HepG2 (cell line): ENCODE results near the gene CBFA2T2. TPM values are rescaled to one million over a fixed set of nuclear protein-coding genes. Genes with fewer than 3 reads are reported as not detected.

Experiments used
- GATA4 ChIP-seq: sonication (generic); IDR thresholded peaks from 2 replicates; pipeline ENCODE4 v1.6.1; 2016; ENCODE audit warnings: antibody characterized with exemption, low read depth, borderline replicate concordance
- MZF1 ChIP-seq: sonication (generic); formaldehyde crosslinking; IDR thresholded peaks from 2 replicates; pipeline ENCODE4 v1.8.1; 2023; ENCODE audit warnings: mild to moderate bottlenecking, missing genetic modification reagents, borderline replicate concordance
- NONO ChIP-seq, 2 experiments: fragments of 450-650 bp in 1 of 2; sonication (generic) in 1 of 2; formaldehyde crosslinking in 1 of 2; IDR thresholded peaks in 1 of 2; conservative IDR thresholded peaks in 1 of 2; 2 replicates each; pipeline versions ENCODE4 v1.6.1 to v1.8.0; 2017 to 2022; ENCODE audit warnings: mild to moderate bottlenecking in 1 of 2, missing genetic modification reagents in 1 of 2, moderate library complexity in 1 of 2
- SAP130 ChIP-seq: IDR thresholded peaks from 2 replicates; pipeline ENCODE4 v1.6.1; 2016; ENCODE audit warnings: low read depth
- SATB2 ChIP-seq: sonication (generic); formaldehyde crosslinking; IDR thresholded peaks from 2 replicates; pipeline ENCODE4 v1.5.0; 2020; ENCODE audit warnings: missing genetic modification reagents
- TBL1XR1 ChIP-seq: fragments of 150-350 bp; IDR thresholded peaks from 2 replicates; pipeline ENCODE4 v1.6.1; 2014; ENCODE audit warnings: borderline replicate concordance, low read length; ENCODE audit not compliant: partially characterized antibody
- TIGD3 ChIP-seq: sonication (generic); formaldehyde crosslinking; IDR thresholded peaks from 2 replicates; pipeline ENCODE4 v1.5.1; 2020; ENCODE audit warnings: mild to moderate bottlenecking, missing genetic modification reagents, borderline replicate concordance
- ZBTB7B ChIP-seq: sonication (generic); formaldehyde crosslinking; IDR thresholded peaks from 2 replicates; pipeline ENCODE4 v1.4.0; 2020; ENCODE audit warnings: missing genetic modification reagents
- ZNF253 ChIP-seq: sonication (generic); formaldehyde crosslinking; IDR thresholded peaks from 2 replicates; pipeline ENCODE4 v1.8.0; 2022; ENCODE audit warnings: mild to moderate bottlenecking, missing genetic modification reagents, borderline replicate concordance
- ZNF331 ChIP-seq: sonication (generic); formaldehyde crosslinking; IDR thresholded peaks from 2 replicates; pipeline ENCODE4 v1.4.0; 2020; ENCODE audit warnings: missing genetic modification reagents
- ZNF44 ChIP-seq: sonication (generic); formaldehyde crosslinking; IDR thresholded peaks from 2 replicates; pipeline ENCODE4 v1.5.1; 2020; ENCODE audit warnings: mild to moderate bottlenecking, missing genetic modification reagents
- ZNF501 ChIP-seq: sonication (generic); formaldehyde crosslinking; IDR thresholded peaks from 2 replicates; pipeline ENCODE4 v1.5.1; 2020; ENCODE audit warnings: mild to moderate bottlenecking, moderate library complexity, missing genetic modification reagents
- ZNF557 ChIP-seq: sonication (generic); formaldehyde crosslinking; IDR thresholded peaks from 2 replicates; pipeline ENCODE4 v1.4.0; 2020; ENCODE audit warnings: missing genetic modification reagents
- ZNF562 ChIP-seq: sonication (generic); formaldehyde crosslinking; IDR thresholded peaks from 2 replicates; pipeline ENCODE4 v1.8.0; 2022; ENCODE audit warnings: missing genetic modification reagents, borderline replicate concordance
- ZNF577 ChIP-seq: sonication (generic); formaldehyde crosslinking; IDR thresholded peaks from 2 replicates; pipeline ENCODE4 v1.4.0; 2020; ENCODE audit warnings: mild to moderate bottlenecking, low read depth, missing genetic modification reagents, borderline replicate concordance
- ZNF660 ChIP-seq: sonication (generic); formaldehyde crosslinking; IDR thresholded peaks from 2 replicates; pipeline ENCODE4 v1.5.1; 2020; ENCODE audit warnings: mild to moderate bottlenecking, low read depth, missing genetic modification reagents, borderline replicate concordance
- ZNF788 ChIP-seq: sonication (generic); formaldehyde crosslinking; IDR thresholded peaks from 2 replicates; pipeline ENCODE4 v1.5.0; 2020; ENCODE audit warnings: mild to moderate bottlenecking, missing genetic modification reagents, borderline replicate concordance
- ZNF883 ChIP-seq: sonication (generic); formaldehyde crosslinking; IDR thresholded peaks from 2 replicates; pipeline ENCODE4 v1.5.1; 2020; ENCODE audit warnings: mild to moderate bottlenecking, missing genetic modification reagents; ENCODE audit errors: not compliant biosample characterization
- polyA plus RNA-seq, 8 experiments: library from polyadenylated mRNA; depleted of rRNA in 3 of 8; stranded (reverse) in 7 of 8; unstranded in 1 of 8; fragments of >200 nt; fragmentation: Illumina TruSeq in 4 of 8; extraction: Trizol in 4 of 8; gene quantifications; 2 replicates each; pipeline versions ENCODE4 v1.2.1 to v1.2.3, GENCODE V29; 2011 to 2016; ENCODE audit warnings: low read depth in 4 of 8, missing spikeins in 1 of 8, mixed read lengths in 1 of 8; ENCODE audit not compliant: insufficient read depth in 1 of 8
- total RNA-seq, 5 experiments: library from RNA; depleted of rRNA; stranded (reverse); fragments of >200 nt; fragmentation: Illumina TruSeq; extraction: Trizol; gene quantifications; 2 replicates each; pipeline ENCODE4 v1.2.3, GENCODE V29; 2016; ENCODE audit warnings: low read depth in 1 of 5
- TF ChIP-seq, protein P1 (sequence below): sonication (generic); formaldehyde crosslinking; IDR thresholded peaks from 2 replicates; pipeline ENCODE4 v1.4.0; 2020; ENCODE audit warnings: missing genetic modification reagents
- TF ChIP-seq, protein P2 (sequence below): sonication (generic); formaldehyde crosslinking; IDR thresholded peaks from 2 replicates; pipeline ENCODE4 v1.4.0; 2020; ENCODE audit warnings: missing genetic modification reagents

Gene CBFA2T2
- total and polyA plus RNA-seq, 2 of the 13 experiments (the other 11 are each of a cell fraction or from before 2014, with no cell fraction given): 6.3 to 21.2 TPM

DNA sequence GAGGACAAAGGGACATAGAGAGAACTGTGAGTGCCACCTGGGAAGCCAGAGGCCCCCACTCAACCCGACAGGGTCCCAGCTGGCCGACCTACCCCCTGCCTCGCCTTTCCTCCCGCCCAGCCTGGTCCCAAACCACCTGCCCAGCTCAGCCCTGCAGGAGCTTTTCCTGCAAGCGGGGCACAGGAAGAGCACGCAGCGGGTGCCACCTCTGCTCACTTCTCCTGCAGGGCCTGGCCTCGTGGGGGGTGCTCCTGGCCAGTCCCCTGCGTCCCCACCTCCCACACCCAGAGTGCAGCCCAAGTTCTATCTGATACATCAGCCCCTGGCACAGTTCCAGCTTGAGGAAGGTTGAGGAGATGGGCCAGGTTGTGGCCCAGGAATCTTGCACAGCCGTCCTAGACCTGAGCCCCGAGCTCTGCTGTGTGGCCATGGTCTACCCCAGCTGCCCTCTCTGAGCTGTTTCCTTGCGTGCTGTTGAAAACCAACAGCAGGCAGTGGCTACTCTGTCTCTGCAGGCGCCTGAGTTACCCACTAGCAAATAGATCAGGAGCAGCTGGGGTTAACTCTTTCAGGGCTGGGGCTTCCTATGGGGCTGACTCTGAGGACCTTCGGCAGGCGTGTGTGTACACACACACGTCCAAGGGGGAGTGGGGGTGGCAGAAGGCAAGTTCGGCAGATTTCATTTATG is 182.7 kb downstream of the CBFA2T2 start (continued):
- TF ChIP-seq, protein P1, sequence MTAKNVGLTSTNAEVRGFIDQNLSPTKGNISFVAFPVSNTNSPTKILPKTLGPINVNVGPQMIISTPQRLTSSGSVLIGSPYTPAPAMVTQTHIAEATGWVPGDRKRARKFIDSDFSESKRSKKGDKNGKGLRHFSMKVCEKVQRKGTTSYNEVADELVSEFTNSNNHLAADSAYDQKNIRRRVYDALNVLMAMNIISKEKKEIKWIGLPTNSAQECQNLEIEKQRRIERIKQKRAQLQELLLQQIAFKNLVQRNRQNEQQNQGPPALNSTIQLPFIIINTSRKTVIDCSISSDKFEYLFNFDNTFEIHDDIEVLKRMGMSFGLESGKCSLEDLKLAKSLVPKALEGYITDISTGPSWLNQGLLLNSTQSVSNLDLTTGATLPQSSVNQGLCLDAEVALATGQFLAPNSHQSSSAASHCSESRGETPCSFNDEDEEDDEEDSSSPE (CRISPR knock-in tag): no peak
- TF ChIP-seq ZNF660 (no peak), ZNF788 (0 out of 2 replicates have a peak, but pooled peaks have one; percentile 64), ZNF501 (CRISPR knock-in tag) (no peak), ZNF44 (CRISPR knock-in tag) (peak; percentile 41; the same call in 1 of the 2 replicates), NONO (IDR thresholded peaks at IDR 0.05) (no peak), NONO (CRISPR knock-in tag; conservative IDR thresholded peaks at IDR 0.05) (peak; percentile 53; the same call in 1 of the 2 replicates), ZNF331 (CRISPR knock-in tag) (no peak), GATA4 (0 out of 2 replicates have a peak, but pooled peaks have one; percentile 9), ZNF577 (CRISPR knock-in tag) (no peak), MZF1 (0 out of 2 replicates have a peak, but pooled peaks have one; percentile 77), ZNF253 (CRISPR knock-in tag) (no peak), ZNF562 (no peak), TBL1XR1 (no peak), TIGD3 (CRISPR knock-in tag) (no peak), SATB2 (CRISPR knock-in tag) (no peak), ZBTB7B (CRISPR knock-in tag) (no peak; the same call in 1 of the 2 replicates), ZNF557 (CRISPR knock-in tag) (no peak), SAP130 (CRISPR knock-in tag) (peak; percentile 4; the same call in 1 of the 2 replicates), ZNF883 (no peak)
- TF ChIP-seq, protein P2, sequence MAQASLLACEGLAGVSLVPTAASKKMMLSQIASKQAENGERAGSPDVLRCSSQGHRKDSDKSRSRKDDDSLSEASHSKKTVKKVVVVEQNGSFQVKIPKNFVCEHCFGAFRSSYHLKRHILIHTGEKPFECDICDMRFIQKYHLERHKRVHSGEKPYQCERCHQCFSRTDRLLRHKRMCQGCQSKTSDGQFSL: 0 out of 2 replicates have a peak, but pooled peaks have one; percentile 13
